DND-41 (cell line): ENCODE results near the gene TYW1.

Source experiments
- CTCF ChIP-seq: IDR thresholded peaks from 2 replicates; pipeline ENCODE4 v1.5.1; 2012; ENCODE audit warnings: borderline replicate concordance, low read length, moderate library complexity, mild to moderate bottlenecking; ENCODE audit not compliant: poor library complexity, severe bottlenecking; ENCODE audit errors: extremely low read depth
- EZH2 ChIP-seq: IDR thresholded peaks from 3 replicates; pipeline ENCODE4 v1.6.1; 2012; ENCODE audit warnings: borderline replicate concordance, low read depth, mild to moderate bottlenecking, moderate library complexity, low read length, inconsistent platforms; ENCODE audit not compliant: severe bottlenecking

- TF ChIP-seq CTCF (no peak), EZH2 (no peak)
Measured at GRCh38 chr7:67018940-67019339, 22.3 kb downstream of the TYW1 start.
